Activated gamma-delta T cell treated with Interleukin-2 at 50 U/mL for 16 hours (primary cell): Measurements from ENCODE around the gene EPM2AIP1.
A peak's percentile ranks its signal among the peaks of the same experiment; 100 is the strongest.
"Not testable (repeated sequence)": the region's sequence is repeated elsewhere in the genome, so short reads cannot be mapped to it uniquely, and the experiment has no call there.

ENCODE experiments used
- DNase-seq: peaks from one replicate; pipeline ENCODE4 v3.0.0-alpha.2; 2020

EPM2AIP1 gene

DNA sequence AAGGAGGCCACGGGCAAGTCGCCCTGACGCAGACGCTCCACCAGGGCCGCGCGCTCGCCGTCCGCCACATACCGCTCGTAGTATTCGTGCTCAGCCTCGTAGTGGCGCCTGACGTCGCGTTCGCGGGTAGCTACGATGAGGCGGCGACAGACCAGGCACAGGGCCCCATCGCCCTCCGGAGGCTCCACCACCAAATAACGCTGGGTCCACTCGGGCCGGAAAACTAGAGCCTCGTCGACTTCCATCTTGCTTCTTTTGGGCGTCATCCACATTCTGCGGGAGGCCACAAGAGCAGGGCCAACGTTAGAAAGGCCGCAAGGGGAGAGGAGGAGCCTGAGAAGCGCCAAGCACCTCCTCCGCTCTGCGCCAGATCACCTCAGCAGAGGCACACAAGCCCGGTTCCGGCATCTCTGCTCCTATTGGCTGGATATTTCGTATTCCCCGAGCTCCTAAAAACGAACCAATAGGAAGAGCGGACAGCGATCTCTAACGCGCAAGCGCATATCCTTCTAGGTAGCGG lies at the start of gene EPM2AIP1:
EPM2AIP1 (minus strand) TSS at position 326 of the 520 bp plus-strand sequence; CDS start at position 272, 54 bp downstream.
- no peak for DNase-seq

GRCh38 chr3:37042712-37043111 lies 49.8 kb upstream of the EPM2AIP1 start:
- not testable (repeated sequence) for DNase-seq

GRCh38 chr3:37041546-37042195 lies 48.7 kb upstream of the EPM2AIP1 start:
- no peak for DNase-seq

GRCh38 chr3:37040231-37040630 lies 47.3 kb upstream of the EPM2AIP1 start:
- DNase-seq: no peak

DNA sequence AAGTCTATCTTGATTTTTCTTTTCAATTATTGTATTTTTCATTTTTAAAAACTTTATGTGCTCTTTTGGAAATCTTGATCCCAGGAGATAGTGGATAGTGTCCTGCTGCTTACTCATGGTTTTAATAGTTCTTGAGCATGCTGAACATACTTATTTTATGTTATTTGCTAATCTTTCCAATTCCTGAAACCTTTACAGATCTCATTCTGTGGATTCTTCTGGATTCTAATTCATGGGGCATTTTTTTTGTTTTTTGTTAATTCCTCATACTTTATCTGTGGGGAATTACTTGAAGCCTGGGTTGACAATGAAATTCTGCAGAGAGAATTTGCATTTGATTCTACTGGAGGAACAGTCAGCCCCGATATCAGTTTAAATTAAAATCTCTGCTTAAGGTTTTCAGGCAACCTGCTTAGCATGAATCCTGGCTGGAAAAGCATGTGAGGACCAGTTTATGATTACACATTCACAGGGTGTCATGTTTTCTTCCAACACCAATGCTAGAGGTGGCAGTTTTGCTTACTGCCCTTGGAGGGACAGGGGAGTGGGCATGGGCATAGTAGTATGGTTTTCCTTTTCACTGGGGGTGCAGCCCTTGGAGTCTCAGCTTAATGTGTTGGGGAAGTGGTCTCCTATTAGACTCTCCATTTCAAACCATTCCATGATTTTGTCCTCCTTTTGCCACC lies 46.4 kb upstream of the EPM2AIP1 start:
- DNase-seq: no peak

DNA sequence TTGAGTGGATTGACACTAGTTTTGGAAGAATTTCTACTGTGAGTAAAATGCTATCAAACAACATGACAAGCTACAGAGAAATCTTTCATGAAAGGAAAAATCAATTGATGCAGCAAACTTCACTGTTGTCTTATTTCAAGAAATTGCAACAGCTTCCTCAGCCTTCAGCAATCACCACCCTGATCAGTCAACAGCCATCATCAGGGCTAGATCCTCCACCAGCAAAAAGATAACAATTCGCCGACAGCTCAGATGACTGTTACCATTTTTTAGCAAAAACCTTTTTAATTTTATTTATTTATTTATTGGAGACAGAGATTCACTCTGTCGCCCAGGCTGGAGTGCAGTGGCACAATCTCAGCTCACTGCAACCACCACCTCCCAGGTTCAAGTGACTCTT lies 44.4 kb upstream of the EPM2AIP1 start:
- no peak for DNase-seq

DNA sequence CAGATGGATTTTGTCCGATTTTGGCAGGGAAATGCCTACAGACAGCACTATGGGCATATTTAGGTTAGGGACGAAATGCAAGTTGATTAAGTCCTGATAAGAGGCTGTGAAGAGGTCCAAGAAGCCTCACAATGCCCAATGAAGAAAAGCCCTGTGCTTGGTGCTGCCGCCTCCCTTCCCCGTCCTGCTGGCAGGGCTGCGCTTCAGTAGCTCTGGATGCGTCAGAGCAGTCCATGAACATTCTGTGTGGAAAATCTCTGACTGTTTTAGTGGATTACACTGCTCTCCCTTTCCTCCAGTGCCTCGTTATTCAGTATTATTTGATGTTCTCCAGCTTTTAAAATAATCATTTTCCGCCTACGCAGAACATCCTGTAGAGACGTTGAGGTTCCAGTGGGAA lies 40.0 kb upstream of the EPM2AIP1 start:
- no peak for DNase-seq

DNA sequence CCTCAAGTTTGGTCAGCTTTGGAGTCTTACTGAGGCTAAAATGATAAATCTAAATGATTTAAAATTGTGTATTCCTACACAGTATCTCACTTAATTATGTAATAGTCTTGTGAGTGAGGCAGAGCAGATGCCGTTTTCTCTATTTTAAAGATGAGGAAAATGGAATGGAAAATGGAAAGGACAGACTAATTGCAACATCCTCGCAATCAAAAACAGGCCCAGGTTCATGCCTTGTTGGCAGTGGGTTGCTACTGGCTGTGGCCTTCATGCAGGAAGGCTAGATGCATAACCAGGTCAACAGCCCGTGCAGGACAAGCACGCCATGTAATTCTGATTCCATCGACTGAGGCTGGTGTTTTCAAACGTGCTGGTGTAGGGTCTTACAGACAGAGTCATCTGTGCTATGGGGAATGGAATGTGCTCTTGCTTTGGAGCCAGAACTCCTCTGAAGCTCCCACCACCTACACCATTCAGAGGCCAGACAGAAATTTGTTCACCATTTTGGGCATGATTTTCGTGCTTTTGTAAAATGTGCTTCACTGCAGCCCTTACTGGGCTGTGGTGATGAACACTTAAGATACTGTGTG lies 38.3 kb upstream of the EPM2AIP1 start:
- DNase-seq: no peak

DNA sequence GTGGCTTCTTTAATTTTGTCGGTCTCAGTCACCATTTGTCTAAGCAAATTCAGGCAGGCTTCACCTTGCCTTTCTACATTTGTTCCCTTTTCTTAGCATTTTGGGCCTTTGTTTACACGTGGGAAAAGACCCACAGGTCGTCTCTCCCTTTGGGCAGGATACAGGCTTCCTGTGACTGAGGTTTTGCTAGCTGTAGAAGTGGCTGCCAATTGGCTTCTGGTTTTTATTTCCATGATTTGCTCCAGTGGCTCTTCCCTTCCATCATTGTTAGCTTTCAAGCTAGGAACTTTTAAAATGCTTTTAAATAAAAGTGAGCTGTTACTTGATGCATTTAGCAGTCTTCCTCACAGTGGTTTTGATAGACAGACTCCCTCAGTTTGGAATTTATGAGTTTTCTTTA lies 37.7 kb upstream of the EPM2AIP1 start:
- no peak for DNase-seq

GRCh38 chr3:37029516-37030163 lies 36.7 kb upstream of the EPM2AIP1 start:
- no peak for DNase-seq

DNA sequence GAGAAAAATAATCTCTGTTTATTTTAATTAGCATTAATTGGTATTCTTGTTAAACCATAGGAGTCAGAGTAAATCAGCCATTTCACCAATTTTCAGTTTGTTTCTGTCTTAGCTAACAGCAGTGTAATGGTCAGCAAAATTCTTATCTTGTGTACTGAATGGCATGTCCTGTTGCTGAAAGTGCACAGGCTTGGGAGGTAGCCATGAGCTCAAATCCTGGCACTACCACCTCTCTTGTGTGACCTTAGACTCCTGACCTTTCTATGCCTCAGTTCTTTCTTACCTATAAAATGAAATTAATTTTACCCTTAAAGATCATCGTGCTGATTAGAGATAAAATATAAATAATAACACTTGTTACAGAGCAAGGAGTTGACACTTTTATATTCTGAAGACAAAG lies 36.2 kb upstream of the EPM2AIP1 start:
- no peak for DNase-seq

- DNase-seq: no peak
These were observed 35.4 kb upstream of the EPM2AIP1 start for GRCh38 chr3:37028329-37028728.

GRCh38 chr3:37026851-37027250 lies 33.9 kb upstream of the EPM2AIP1 start:
- DNase-seq: no peak

DNA sequence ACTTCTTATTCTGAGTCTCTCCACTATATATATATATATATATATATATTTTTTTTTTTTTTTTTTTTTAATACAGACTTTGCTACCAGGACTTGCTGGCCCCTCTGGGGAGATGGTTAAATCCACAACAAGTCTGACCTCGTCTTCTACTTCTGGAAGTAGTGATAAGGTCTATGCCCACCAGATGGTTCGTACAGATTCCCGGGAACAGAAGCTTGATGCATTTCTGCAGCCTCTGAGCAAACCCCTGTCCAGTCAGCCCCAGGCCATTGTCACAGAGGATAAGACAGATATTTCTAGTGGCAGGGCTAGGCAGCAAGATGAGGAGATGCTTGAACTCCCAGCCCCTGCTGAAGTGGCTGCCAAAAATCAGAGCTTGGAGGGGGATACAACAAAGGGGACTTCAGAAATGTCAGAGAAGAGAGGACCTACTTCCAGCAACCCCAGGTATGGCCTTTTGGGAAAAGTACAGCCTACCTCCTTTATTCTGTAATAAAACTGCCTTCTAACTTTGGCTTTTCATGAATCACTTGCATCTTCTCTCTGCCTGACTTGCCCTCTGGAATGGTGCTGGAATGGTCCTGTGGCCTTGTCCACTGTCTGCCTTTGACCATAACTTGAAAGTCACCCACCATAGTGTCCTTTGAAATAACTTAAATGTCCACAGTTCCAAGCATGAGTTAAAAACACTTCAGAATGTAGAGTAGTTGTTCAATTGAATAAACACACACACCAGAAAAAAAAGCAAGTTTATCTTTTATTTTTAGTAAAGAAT lies 32.8 kb upstream of the EPM2AIP1 start:
- no peak for DNase-seq

- DNase-seq: no peak
These were observed 32.0 kb upstream of the EPM2AIP1 start for GRCh38 chr3:37024820-37025405.

- no peak for DNase-seq
These were observed 31.2 kb upstream of the EPM2AIP1 start for GRCh38 chr3:37024092-37024491.

GRCh38 chr3:37017683-37018082 lies 24.8 kb upstream of the EPM2AIP1 start:
- no peak for DNase-seq

DNA sequence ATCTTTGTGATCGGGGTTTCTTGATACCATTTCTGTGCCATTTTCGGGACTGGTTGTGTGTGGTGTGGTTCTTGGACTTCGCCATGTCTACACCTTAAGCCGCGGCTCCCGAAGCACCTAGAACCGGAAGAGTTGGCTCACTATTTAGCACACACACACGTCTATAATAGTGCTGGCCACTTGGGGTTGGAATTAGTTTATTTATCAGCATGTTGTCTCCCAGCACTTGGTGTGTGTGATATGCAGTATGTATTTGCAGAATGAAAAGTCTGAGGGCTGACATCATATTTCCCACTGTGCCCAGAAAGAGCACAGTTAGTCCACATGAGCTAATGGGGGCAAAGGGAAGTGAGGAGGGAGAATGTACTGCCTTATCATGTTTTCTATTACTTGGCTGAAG lies 24.0 kb upstream of the EPM2AIP1 start:
- DNase-seq: no peak

DNA sequence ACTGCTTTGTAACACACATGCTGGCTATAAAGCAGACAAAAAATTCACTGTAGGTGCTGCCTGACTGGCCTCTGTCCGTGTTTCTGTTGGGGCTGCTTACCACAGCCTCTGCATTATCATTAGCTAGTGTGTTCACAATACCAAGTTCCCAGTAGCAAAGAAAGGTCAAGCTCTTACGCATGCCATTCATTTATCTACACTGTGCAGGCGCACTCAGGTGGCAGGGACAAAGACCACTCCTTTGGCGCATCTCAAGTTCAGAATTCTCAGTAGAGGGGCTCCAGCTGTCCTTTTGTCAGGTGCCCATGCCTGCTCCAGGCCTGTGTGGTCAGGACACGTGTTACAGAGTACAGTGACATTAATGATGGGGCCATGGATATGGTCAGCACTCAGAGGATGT lies 22.7 kb upstream of the EPM2AIP1 start:
- DNase-seq: no peak

- DNase-seq: no peak
These were observed 21.7 kb upstream of the EPM2AIP1 start for GRCh38 chr3:37014620-37015019.

GRCh38 chr3:36993326-36994283 lies 674 bp upstream of the EPM2AIP1 start, which contains the start of gene MLH1:
Gene MLH1 (plus strand): TSS chr3:36993518. CDS start chr3:36993548, 30 bp downstream.
- DNase-seq: peak; percentile 99
